ENCODE data around the gene GPC6.

- no peak for TF ChIP-seq JUND (IDR thresholded peaks at IDR 0.05)
- TF ChIP-seq, protein P1, sequence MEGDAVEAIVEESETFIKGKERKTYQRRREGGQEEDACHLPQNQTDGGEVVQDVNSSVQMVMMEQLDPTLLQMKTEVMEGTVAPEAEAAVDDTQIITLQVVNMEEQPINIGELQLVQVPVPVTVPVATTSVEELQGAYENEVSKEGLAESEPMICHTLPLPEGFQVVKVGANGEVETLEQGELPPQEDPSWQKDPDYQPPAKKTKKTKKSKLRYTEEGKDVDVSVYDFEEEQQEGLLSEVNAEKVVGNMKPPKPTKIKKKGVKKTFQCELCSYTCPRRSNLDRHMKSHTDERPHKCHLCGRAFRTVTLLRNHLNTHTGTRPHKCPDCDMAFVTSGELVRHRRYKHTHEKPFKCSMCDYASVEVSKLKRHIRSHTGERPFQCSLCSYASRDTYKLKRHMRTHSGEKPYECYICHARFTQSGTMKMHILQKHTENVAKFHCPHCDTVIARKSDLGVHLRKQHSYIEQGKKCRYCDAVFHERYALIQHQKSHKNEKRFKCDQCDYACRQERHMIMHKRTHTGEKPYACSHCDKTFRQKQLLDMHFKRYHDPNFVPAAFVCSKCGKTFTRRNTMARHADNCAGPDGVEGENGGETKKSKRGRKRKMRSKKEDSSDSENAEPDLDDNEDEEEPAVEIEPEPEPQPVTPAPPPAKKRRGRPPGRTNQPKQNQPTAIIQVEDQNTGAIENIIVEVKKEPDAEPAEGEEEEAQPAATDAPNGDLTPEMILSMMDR (IDR thresholded peaks at IDR 0.05; ENCODE audit: low read depth, low read length, missing input control) = no peak
- no peak for TF ChIP-seq REST (IDR thresholded peaks at IDR 0.05)
- TF ChIP-seq, protein P2, sequence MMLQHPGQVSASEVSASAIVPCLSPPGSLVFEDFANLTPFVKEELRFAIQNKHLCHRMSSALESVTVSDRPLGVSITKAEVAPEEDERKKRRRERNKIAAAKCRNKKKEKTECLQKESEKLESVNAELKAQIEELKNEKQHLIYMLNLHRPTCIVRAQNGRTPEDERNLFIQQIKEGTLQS (IDR thresholded peaks at IDR 0.05) = no peak
- TF ChIP-seq YY1 (IDR thresholded peaks at IDR 0.05) = no peak
- no peak for TF ChIP-seq SP1 (IDR thresholded peaks at IDR 0.05)
- TF ChIP-seq ZBTB33 (IDR thresholded peaks at IDR 0.05) = no peak
- no peak for TF ChIP-seq EGR1 (IDR thresholded peaks at IDR 0.05; ENCODE audit: low read depth in 2 of 2)
- no peak for TF ChIP-seq TAF1 (conservative IDR thresholded peaks at IDR 0.05)
- TF ChIP-seq MAX (IDR thresholded peaks at IDR 0.05) = no peak
- no peak for TF ChIP-seq RXRA (IDR thresholded peaks at IDR 0.05)
- TF ChIP-seq RAD21 (IDR thresholded peaks at IDR 0.05) = no peak
- no peak for TF ChIP-seq GABPA (IDR thresholded peaks at IDR 0.05 in 1 of 2, conservative IDR thresholded peaks at IDR 0.05 in 1 of 2)
- TF ChIP-seq FOXA1 (IDR thresholded peaks at IDR 0.05) = no peak
Measured at GRCh38 chr13:93407551-93407950, 180.9 kb downstream of the GPC6 start.

Data from liver (tissue), 3 donors.